ENCODE results near the gene NUP214.
A peak's percentile ranks its signal among the peaks of the same experiment; 100 is the strongest.
"Not testable (repeated sequence)": the region's sequence is repeated elsewhere in the genome, so short reads cannot be mapped to it uniquely, and the experiment has no call there.

Gene NUP214

DNA sequence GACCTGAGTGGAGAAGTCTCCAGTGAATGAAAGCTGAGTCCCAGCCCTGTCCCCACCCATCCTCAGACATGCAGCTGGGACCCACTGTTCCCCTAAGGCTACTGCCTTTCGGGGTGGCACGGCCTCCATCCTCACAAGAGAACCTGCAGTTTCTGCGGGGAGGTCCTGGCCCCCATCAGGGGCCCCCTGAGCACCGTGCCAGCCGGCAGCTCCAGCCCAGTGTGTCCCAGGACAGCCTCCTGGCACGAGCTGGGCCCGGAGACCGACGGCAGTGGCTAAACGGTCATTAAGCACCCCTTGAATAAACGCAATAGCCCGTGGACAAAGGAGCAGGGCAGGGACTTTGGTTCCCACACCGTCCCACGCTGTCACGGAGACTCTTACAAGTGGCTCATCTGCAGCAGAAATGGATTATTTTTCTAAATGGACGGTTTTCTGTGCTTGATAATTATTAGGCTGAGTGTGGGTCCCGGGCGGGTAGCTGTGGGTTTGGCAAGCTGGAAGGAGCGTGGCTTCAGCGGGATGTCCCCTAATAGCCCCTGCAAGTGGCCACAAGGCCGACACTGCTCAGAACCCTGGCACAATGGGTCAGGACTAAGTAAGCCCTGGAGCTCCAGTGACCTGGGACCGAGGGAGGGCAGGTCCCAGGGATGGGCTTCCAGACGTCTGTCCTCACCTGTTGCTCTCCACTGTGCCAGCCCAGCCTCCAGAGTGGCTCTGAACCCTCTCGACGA lies 133.5 kb downstream of the NUP214 start:
- Mint-ChIP-seq H3K4me1 (ENCODE audit: low read depth) (peaks cover 93% of the 10 kb centered on the region), H3K4me3 (no peak overlapping the region), H3K27me3 (no peaks in the 10 kb centered on the region), H3K27ac (peak overlapping the region; percentile 90), H3K9me3 (no peaks in the 10 kb centered on the region), H3K36me3 (ENCODE audit: low read depth) (peaks cover 68% of the 10 kb centered on the region)
- intact Hi-C loops (cut with micrococcal nuclease): no loop called here

DNA sequence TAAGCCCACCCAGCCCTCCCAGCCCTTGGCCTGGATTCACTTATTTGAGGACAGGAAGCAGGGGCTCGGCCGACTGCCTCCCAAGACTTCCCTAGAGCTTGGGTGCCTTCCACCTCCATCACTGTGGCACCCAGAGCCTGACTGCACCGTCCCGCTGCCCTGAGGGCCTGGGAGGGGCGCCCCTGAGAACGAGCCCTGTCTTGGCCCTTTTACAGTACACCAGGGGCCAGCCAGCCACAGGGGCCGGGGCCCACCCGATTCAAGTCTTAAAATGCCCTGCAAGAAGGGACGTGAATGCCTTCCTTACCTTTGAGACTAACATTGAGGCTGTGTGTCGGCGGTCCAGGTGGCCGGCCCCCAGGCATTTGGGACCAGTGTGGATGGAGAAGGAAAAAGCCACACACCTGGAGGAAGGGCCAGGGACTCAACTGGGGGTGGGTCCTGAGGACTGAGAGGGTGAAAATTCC lies 134.1 kb downstream of the NUP214 start:
- H3K36me3 Mint-ChIP-seq (ENCODE audit: low read depth): peaks cover 74% of the 10 kb centered on the region
- H3K9me3 Mint-ChIP-seq: no peaks in the 10 kb centered on the region
- no peaks in the 10 kb centered on the region for H3K27me3 Mint-ChIP-seq
- no peak overlapping the region for H3K4me3 Mint-ChIP-seq
- H3K4me1 Mint-ChIP-seq (ENCODE audit: low read depth): peaks cover 93% of the 10 kb centered on the region
- intact Hi-C loops (cut with micrococcal nuclease): no loop called here
- H3K27ac Mint-ChIP-seq: peak overlapping the region; percentile 90

DNA sequence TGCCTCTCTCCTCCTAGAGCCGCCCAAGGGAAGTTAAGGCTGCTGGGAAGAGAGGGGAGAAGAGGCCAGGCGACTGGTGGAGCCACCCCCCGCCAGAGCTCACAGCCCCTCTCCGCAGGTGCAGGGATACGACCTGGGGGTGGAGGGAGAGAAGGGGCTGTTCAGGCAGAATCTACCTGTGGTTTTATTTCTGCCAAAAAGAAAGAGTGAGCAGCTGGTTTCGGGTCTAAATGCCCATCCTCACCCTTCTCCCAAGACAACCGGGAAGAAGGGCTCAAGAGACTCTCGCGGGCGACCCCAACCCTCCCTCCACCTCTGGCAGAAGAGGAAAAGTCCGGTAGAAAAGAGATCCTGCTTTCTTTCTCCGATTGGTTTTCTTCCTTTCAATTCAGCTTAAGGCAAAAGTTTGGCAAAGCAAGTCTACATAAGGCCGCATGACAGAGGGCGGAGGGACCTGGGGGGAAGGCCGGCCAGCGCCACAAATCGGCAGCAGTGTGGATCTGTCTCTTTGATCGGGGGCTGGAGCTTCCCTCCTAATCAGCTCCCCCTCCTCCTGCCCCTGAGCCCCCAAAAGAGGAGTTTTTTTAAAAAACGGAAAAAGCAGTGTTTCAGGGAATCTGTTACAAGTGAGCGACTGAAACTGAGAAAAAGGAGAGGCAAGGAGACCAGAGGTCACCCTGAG lies 134.7 kb downstream of the NUP214 start:
- peaks cover 93% of the 10 kb centered on the region for H3K4me1 Mint-ChIP-seq (ENCODE audit: low read depth)
- H3K27me3 Mint-ChIP-seq: no peaks in the 10 kb centered on the region
- H3K27ac Mint-ChIP-seq: peak overlapping the region; percentile 90
- no peak overlapping the region for H3K4me3 Mint-ChIP-seq
- H3K9me3 Mint-ChIP-seq: no peaks in the 10 kb centered on the region
- intact Hi-C loops (cut with micrococcal nuclease): no loop called here
- peaks cover 80% of the 10 kb centered on the region for H3K36me3 Mint-ChIP-seq (ENCODE audit: low read depth)

DNA sequence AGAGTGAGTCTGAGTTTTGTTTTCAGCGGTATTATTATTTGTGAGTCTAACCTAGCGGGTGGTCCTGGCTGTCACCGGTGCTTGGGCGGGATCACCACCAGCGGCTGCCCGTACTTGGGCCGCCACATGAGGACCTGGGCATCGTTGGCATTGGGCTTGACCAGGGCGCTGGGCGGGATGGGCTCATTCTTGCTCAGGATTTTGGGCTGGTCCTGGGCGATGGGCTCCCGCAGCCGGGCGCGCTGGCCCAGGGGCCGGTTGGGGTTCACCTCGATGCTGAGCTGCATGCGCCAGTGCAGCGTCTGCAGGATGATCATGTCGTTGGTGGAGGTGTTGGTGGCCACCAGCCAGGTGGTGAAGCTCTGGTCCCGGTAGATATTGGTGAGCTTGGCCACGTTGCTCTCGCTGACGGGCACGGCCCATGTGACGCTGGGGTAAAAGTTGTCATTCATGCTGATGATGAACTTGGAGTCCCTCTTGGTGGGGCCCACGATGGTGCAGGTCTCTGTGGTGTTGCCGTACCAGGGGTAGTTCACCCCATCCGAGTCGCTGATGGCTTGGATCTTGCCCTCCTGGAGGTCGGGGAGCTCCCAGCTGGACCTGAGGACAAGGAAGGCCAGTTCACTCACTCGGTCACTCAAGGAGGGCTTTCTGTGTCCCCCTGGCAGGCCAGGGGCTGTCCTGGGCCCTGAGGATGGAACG lies 135.5 kb downstream of the NUP214 start:
- intact Hi-C loops (cut with micrococcal nuclease): no loop called here
- Mint-ChIP-seq H3K36me3 (ENCODE audit: low read depth) (peaks cover 88% of the 10 kb centered on the region), H3K9me3 (no peaks in the 10 kb centered on the region), H3K27me3 (no peaks in the 10 kb centered on the region), H3K4me1 (ENCODE audit: low read depth) (peaks cover 96% of the 10 kb centered on the region), H3K27ac (peak overlapping the region; percentile 90), H3K4me3 (no peak overlapping the region)

DNA sequence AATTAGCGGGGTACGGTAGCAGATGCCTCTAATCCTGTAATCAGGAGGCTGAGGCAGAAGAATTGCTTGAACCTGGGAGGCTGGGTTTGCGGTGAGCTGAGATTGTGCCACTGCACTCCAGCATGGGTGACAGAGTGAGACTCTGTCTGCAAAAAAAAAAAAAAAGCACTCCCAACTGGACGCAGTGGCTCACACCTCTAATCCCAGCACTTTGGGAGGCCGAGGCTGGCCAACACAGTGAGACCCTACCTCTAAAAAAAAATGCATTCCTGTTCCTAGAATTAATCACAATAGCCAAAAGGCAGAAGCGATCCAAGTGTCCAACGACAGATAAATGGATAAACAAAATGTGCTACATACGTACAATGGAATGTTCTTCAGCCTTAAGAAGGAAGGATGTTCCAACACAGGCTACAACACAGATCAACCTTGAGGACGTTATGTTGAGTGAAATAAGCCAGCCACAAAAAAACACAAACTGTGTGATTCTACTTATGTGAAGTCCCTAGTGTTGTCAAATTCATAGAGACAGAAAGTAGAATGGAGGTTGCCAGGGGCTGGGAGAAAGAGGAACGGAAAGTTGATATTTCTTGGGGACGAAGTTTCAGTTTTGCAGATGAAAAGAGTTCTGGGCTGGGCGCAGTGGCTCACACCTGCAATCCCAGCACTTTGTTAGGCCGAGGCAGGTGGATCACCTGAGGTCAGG lies 137.1 kb downstream of the NUP214 start:
- Mint-ChIP-seq H3K9me3 (no peaks in the 10 kb centered on the region), H3K4me1 (ENCODE audit: low read depth) (peaks cover 96% of the 10 kb centered on the region), H3K27ac (peak overlapping the region; percentile 79), H3K36me3 (ENCODE audit: low read depth) (peaks cover 97% of the 10 kb centered on the region), H3K4me3 (peak overlapping the region; percentile 56), H3K27me3 (no peaks in the 10 kb centered on the region)
- intact Hi-C loops (cut with micrococcal nuclease): no loop called here

DNA sequence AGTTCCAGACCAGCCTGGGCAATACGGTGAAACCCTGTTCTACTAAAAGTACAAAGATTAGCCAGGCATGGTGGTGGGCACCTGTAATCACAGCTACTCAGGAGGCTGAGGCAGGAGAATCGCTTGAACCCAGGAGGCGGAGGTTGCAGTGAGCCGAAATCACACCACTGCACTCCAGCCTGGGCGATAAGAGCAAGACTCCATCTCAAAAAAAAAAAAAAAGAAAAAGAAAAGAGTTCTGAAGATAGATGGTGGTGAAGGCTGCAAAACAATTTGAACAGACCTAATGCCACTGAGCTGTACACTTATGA lies 137.6 kb downstream of the NUP214 start:
- intact Hi-C loops (cut with micrococcal nuclease); H3K27me3 Mint-ChIP-seq; H3K9me3 Mint-ChIP-seq: not testable (repeated sequence)
- H3K4me3 Mint-ChIP-seq: peak overlapping the region; percentile 56
- H3K36me3 Mint-ChIP-seq (ENCODE audit: low read depth): peaks cover 92% of the 10 kb centered on the region
- peak overlapping the region; percentile 79 for H3K27ac Mint-ChIP-seq
- H3K4me1 Mint-ChIP-seq (ENCODE audit: low read depth): peaks cover 92% of the 10 kb centered on the region

DNA sequence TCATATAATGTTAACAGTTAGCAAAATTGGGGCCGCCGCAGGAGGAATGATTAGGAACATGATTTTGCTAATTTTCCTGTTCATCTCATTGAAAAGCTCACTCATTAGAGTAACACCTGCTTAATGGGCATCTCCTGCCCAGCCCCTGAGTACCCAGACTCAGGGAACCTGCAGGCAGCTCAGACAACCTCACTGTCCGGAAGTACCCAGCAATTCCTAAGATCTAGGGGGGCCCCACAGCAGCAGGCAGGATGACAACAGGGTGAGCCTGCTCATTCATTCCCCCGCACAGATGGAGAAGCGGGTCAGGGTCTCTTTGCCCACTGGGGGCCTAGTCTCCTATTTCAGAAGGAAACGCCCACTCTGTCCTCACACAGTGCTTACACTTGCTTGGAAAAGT lies 138.3 kb downstream of the NUP214 start:
- Mint-ChIP-seq H3K4me3 (peak overlapping the region; percentile 39), H3K36me3 (ENCODE audit: low read depth) (peaks cover 84% of the 10 kb centered on the region), H3K27me3 (no peaks in the 10 kb centered on the region), H3K4me1 (ENCODE audit: low read depth) (peaks cover 91% of the 10 kb centered on the region), H3K9me3 (no peaks in the 10 kb centered on the region), H3K27ac (peak overlapping the region; percentile 68)
- intact Hi-C loops (cut with micrococcal nuclease): no loop called here

DNA sequence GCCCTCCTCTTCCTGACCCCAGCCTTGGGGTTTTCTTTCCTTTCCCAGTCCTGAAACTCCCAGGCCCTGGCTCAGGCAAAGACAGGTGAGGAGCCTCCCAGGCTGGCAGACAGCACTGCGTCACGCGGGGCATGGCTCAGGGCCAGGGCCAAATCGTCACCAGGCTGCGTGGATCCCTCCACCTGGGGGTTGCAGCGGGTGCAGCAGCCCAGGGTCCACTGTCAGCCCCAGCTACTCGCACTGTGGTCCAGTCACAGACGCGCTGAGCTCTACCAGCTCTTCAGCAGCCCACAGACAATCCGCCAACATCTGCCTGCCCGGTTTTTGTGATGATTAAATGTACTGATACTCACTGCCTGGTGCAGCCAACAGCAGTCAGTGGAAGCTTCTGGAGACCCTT lies 138.8 kb downstream of the NUP214 start:
- no peaks in the 10 kb centered on the region for H3K9me3 Mint-ChIP-seq
- H3K4me1 Mint-ChIP-seq (ENCODE audit: low read depth): peaks cover 90% of the 10 kb centered on the region
- no peaks in the 10 kb centered on the region for H3K27me3 Mint-ChIP-seq
- peak overlapping the region; percentile 68 for H3K27ac Mint-ChIP-seq
- peak overlapping the region; percentile 39 for H3K4me3 Mint-ChIP-seq
- peaks cover 79% of the 10 kb centered on the region for H3K36me3 Mint-ChIP-seq (ENCODE audit: low read depth)
- intact Hi-C loops (cut with micrococcal nuclease): no loop called here

DNA sequence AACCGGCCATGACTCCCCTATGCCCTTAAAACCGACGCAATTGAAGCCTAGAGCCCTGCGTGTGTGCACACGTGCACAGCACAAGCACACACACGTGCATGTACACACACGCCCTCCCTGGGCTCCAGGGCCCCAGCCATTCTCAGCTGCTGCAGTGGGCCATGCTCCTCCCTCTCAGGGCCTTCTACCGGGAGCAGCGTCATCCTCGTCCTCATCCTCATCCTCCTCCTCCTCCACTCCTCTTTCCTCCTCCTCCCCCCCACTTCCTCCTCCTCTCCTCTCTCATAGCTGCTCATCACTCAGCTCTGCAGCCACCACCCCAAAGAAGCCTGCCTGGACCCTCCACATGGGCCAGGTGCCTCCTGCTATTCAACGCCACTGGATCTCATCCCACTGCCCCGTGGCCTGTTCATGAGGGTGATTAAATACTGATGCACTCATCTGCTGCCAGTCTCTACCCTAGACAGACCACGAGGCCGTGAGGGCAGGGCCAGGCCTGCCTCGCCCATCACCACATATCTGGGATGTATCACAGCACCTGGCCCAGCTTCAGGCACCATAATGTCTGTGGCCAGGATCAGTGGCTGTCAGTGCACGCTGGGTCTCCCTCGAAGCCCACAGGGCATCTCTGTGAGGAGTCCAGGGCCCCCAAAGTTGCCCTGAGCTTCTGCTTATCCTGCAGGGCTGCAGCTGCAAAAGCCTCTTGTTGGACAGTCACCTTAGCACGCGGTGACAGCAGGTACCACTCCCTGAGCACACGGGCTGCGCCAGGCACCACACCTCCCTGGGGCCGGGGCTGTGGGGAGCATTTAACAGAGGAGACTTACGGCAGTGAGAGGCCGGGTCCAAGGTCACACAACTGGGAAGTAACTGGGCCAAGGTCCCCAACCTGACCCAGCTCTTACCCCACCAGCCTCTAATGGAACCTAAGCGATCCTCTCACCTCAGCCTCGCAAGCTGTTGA lies 141.2 kb downstream of the NUP214 start:
- peaks cover 89% of the 10 kb centered on the region for H3K4me1 Mint-ChIP-seq (ENCODE audit: low read depth)
- no peaks in the 10 kb centered on the region for H3K27me3 Mint-ChIP-seq
- peak overlapping the region; percentile 50 for H3K27ac Mint-ChIP-seq
- H3K9me3 Mint-ChIP-seq: no peaks in the 10 kb centered on the region
- peak overlapping the region; percentile 50 for H3K4me3 Mint-ChIP-seq
- peaks cover 71% of the 10 kb centered on the region for H3K36me3 Mint-ChIP-seq (ENCODE audit: low read depth)
- intact Hi-C loops (cut with micrococcal nuclease): no loop called here

DNA sequence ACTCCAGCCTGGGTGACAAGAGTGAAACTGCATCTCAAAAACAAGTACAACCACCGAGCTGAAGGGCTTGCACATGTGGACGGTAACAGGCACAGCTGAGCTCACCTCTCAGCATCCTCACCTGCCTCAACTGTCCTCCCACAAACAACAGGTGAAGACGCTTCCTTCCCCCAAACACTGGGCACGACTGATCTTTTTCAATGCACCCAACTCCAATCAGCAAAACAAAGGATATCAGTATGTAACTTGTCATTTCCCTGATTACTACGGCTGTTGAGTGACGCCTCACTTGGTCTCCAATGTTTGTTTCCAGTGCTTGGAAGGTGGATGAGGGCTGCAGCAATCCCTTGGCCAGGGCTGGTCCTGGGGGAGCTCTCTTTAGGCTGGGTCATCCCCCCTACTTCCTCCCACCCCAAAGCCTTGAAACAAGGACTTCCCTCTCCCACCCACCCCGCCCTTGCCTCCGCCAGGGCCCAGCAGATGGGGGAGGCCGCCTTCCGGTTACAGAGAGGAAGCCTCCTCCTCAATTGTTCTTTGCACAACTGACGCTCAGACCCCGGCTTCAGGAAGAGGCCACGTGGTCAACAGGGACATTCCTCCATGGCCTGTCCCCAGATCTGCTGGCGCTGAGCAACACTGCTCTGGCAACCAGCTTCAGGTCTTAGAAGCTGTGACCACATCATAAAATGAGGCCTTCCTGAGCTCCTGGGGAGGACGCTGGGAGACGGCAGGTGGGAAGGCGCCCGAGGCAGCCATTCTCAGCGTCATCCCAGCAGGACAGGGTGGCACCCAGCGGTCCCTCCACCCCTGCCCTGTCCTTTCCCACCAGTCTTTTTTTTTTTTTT lies 145.0 kb downstream of the NUP214 start:
- Mint-ChIP-seq H3K27me3 (no peaks in the 10 kb centered on the region), H3K4me1 (ENCODE audit: low read depth) (peaks cover 79% of the 10 kb centered on the region), H3K4me3 (peak overlapping the region; percentile 75), H3K36me3 (ENCODE audit: low read depth) (peaks cover 71% of the 10 kb centered on the region), H3K9me3 (no peaks in the 10 kb centered on the region), H3K27ac (peak overlapping the region; percentile 93)
- intact Hi-C loops (cut with micrococcal nuclease): loop anchor here (10.0 kb wide), 1 partner anchor 86 kb away; no protein-coding TSS in a partner anchor

DNA sequence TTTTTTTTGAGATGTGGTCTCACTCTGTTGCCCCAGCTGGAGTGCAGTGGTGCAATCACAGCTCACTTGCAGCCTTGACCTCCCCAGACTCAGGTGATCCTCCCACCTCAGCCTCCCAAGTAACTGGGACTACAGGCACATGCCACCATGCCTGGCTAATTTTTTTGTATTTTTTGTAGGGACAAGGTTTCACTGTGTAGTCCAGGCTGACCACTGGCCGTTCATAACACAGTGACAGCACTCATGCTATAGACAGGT lies 145.6 kb downstream of the NUP214 start:
- H3K27ac Mint-ChIP-seq: peak overlapping the region; percentile 93
- H3K4me1 Mint-ChIP-seq (ENCODE audit: low read depth): peaks cover 73% of the 10 kb centered on the region
- H3K27me3 Mint-ChIP-seq, H3K9me3 Mint-ChIP-seq: not testable (repeated sequence)
- H3K36me3 Mint-ChIP-seq (ENCODE audit: low read depth): peaks cover 71% of the 10 kb centered on the region
- intact Hi-C loops (cut with micrococcal nuclease): loop anchor here (10.0 kb wide), 1 partner anchor 86 kb away; no protein-coding TSS in a partner anchor
- H3K4me3 Mint-ChIP-seq: peak overlapping the region; percentile 64

DNA sequence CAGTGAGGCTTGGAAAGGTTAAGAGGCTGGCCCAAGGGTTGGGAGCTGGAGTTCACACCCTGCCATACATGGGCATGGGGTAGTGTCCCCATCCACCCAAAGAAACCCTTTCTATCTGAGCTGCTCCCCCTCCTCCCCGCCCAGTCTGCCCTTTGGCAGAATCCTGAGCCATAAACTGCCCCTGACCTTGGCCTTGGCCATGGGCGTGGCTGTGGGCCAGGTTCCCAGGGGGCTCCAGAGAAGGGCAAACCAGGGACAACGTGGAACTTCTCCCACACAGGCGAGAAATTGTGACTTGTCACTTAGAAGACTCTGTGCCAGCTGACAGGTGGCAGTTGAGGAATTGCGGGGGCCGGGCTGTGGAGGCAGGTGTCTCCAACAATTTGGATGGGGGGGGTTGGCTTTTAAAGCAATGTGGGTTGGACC lies 146.1 kb downstream of the NUP214 start:
- peaks cover 68% of the 10 kb centered on the region for H3K4me1 Mint-ChIP-seq (ENCODE audit: low read depth)
- H3K27me3 Mint-ChIP-seq: no peaks in the 10 kb centered on the region
- H3K9me3 Mint-ChIP-seq: no peaks in the 10 kb centered on the region
- peak overlapping the region; percentile 93 for H3K27ac Mint-ChIP-seq
- intact Hi-C loops (cut with micrococcal nuclease): loop anchor here (10.0 kb wide), 1 partner anchor 87 kb away; no protein-coding TSS in a partner anchor
- H3K4me3 Mint-ChIP-seq: peak overlapping the region; percentile 50
- H3K36me3 Mint-ChIP-seq (ENCODE audit: low read depth): peaks cover 71% of the 10 kb centered on the region

Data from dendritic cell treated with granulocyte-macrophage colony-stimulating factor and Interleukin-4, amounts not matched to agents 40 ng/mL and 50 ng/mL, for 4 days (primary cell).